ENCODE data around the gene CNOT1.

DNA sequence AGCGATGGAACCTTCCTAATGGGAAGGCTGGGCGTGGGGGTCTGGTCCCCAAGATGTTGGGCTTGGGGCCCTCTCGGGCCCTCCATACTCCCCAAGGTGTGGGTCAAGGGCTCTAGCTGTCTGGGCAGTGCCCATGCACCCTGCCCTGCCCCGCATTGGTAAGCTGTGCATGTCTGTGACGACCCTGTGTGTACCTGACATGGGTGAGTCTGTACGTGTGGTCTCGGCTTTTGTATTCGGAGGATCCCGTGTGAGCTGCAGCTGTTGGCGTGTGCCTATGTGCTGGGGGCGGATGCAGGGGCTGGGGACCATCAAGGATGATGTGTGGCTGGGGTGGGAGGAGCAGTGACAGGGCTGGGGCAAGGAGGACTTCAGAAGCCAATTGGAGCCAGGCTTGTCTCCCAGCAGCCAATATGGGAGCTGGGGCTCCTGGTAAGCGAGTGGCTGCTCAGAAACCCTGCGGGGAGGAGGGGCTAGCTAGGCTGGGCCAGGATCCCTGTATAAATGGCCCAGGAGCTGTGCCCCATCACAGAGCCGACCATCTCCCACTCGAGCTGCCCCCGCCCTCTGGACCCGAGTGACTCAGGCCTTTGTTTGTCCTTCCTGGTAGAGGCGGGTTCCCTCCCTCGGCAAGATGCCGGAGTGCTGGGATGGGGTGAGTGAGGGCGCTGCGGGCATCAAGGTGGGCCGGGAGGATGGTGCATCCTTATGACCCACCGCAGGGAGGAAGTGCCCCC lies 129.8 kb downstream of the CNOT1 start, which contains the start of gene NDRG4:
- TF ChIP-seq, protein P1, sequence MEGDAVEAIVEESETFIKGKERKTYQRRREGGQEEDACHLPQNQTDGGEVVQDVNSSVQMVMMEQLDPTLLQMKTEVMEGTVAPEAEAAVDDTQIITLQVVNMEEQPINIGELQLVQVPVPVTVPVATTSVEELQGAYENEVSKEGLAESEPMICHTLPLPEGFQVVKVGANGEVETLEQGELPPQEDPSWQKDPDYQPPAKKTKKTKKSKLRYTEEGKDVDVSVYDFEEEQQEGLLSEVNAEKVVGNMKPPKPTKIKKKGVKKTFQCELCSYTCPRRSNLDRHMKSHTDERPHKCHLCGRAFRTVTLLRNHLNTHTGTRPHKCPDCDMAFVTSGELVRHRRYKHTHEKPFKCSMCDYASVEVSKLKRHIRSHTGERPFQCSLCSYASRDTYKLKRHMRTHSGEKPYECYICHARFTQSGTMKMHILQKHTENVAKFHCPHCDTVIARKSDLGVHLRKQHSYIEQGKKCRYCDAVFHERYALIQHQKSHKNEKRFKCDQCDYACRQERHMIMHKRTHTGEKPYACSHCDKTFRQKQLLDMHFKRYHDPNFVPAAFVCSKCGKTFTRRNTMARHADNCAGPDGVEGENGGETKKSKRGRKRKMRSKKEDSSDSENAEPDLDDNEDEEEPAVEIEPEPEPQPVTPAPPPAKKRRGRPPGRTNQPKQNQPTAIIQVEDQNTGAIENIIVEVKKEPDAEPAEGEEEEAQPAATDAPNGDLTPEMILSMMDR (IDR thresholded peaks at IDR 0.05; ENCODE audit: low read depth, low read length): no peak
- no peak for TF ChIP-seq EZH2phosphoT487 (IDR thresholded peaks at IDR 0.05; ENCODE audit: low read depth)
